Measurements from ENCODE around the gene AFMID.
A peak's percentile ranks its signal among the peaks of the same experiment; 100 is the strongest.

The AFMID gene

DNA sequence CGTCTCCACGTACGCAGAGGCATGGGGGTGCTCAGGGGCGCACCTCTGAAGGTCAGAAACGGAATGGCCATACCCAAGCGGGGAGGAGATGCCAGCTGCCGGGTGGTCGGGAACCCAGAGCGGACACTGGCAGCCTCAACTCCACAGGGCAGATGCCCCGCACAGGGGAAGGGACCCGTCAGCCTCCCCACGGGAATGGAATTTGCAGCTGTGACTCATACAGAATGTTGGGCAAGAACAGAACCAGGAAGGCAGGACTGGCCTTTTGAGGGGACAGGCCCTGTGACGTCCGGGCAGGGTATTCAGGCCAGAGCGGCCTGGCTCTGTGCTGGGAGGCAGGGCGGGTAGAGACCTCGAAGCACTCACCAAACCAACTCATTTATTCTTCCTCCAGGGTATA, 7.8 kb upstream of the AFMID start:
- no peak for DNase-seq

DNA sequence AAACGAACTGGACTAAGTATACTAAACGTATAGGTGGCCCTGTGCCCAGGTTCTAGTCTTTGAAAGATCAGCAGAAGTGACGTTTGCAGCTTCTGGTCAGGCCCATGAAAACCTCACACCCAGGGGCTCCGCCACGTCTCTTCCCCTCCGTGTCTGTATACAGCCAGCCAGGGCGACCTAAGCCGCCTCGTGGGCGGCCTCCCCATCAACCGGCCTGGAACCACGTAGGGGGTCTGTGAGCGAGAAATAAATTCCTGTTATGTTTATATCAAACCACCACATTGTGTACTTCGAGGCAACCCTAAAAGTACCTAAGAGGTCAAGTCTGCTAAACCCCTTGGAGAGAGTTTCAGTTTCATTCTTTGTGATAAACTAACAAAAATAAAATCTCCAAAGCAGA, 7.1 kb upstream of the AFMID start:
- DNase-seq: no peak

DNA sequence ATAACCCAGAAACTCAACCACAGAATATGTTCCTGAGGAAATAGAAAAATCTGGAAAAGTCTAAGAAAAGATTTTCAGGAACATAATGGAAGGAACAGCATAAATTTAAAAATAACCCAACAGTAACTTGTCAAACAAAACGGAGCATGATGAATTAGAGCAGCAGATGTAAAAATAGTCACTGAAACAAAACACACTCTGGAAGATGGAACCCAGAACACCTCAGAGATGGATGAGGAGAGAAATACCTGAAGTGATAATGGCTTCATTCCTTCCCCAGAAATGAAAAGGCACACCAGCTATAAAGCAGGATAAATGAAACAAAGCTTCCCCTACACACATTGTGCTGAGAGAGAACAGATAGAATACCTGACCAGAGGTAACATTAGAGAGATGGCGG, 6.7 kb upstream of the AFMID start:
- DNase-seq: no peak

DNA sequence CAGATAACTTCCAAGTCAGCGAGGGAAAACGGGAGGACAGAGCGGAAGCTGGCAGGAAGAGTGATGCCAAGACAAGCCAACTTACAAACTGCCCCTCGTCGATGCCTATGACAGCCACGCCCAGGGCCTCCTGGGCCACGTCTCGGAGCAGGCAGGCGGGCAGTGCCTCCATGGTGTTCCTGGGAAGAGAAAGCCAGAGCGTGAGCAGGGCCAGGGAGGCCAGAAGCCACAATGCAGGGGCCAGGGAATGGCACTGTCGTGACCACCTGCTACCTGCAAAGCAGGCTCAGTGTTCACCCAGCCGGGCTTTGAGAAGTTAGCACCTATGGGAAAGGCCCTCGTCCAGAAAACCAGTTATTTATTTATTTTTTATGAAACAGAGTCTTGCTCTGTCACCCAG, 4.7 kb upstream of the AFMID start:
- no peak for DNase-seq

DNA sequence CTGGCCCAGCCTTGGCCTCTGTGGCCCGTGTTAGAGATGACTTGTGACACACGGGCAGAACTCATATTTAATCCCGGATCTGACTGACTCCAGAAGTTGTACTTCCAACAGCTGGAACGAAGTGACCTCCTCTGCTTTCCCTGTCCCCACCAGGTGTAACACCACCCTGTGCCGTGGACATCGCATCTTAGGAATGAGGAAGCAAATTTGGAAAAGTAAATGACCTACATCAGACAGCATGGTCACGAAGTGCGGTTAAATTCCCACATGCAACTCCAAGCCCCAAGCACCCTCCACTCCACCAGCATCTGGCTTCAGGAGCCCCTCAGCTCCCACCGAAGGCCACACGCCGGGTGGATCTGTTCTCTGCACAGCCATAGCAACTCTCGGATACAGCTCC, 3.2 kb upstream of the AFMID start:
- no peak for DNase-seq

DNA sequence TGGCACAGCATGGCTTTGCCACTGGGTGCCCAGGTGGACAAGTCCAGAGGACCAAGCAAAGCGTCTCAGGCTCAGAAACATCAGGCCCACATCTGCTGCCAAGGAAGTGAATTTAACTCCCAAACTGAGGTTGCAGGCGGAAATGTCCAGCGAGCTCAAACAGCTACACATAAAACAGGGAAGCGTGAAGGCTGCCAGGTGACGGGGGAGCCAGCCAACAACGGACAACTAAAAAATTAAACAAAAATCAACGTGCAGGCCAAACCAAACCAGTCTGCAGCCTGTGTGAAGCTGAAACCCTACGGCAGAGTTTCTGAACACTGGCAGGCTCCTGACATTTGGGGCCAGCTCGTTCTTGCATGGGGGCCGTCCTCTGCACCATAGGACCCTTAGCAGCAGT, 2.8 kb upstream of the AFMID start:
- no peak for DNase-seq

DNA sequence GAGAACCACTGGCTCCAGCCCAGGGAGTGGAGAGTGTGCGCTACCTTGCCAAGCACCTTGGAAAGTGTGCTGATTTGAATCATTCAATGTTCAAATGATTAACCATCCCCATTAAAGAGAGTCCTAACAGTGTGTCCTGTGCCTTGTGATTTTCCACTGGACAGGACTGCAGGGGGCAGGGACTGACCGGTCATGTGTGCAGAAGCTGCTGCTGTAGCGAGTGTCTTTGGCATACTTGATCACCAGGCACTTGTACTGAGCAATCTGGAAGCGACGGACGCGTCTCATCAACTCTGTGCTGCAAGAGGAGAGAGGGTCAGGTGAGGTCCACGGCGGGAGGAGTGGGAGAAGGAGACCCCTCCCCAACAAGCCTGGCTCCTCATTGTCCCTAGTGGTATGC, 2.3 kb upstream of the AFMID start:
- DNase-seq: no peak

DNA sequence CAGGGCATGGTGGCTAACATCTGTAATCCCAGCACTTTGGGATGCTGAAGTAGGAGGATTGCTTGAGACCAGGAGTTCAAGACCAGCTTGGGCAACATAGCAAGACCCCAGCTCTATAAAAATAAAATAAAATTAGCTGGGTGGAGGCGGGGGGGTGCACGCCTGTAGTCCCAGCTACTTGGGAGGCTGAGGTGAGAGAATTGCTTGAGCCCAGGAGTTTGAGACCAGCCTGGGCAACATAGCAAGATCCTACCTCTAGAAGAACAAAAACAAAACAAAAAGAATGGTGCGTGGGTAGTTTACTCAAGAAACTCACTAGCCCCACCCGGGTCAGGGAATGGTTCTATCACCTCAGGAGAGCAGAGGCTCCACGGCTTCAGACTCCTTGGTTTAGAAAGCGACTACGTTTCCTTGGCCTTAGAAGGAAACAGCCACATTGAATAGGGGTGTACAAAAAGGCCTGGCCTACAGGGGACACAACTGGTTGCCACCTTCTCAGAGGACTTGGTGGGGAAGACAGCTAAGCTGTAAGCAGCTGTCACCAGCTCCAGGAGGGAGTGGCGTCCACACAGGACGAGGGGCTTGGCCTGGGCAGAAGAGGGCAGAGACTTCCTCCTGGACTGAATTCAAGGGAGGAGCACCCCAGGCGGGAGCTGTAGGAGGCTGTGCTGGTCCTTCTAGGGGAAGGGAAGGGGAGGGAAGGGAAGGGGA, 1.0 kb upstream of the AFMID start:
- no peak for DNase-seq

DNA sequence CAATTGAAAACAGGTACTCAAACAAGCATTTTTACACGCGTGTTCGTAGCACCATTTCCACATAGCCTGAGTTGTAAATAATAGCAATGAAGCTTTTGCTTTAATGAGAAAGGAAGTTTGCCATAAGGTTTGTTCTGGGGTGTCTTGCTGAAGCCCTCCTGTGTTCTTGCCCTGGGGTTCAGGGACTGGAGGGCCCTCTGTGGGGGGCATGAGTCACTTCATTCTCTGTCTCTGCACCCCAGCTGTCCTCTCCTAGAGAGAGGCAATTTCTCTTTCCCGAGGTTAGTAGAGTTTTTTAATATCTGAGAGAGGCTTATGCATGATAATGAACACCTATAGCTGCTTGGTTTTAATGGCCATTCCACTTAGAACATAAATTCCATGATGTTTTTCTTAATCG, 9.6 kb downstream of the AFMID start:
- DNase-seq: no peak

DNA sequence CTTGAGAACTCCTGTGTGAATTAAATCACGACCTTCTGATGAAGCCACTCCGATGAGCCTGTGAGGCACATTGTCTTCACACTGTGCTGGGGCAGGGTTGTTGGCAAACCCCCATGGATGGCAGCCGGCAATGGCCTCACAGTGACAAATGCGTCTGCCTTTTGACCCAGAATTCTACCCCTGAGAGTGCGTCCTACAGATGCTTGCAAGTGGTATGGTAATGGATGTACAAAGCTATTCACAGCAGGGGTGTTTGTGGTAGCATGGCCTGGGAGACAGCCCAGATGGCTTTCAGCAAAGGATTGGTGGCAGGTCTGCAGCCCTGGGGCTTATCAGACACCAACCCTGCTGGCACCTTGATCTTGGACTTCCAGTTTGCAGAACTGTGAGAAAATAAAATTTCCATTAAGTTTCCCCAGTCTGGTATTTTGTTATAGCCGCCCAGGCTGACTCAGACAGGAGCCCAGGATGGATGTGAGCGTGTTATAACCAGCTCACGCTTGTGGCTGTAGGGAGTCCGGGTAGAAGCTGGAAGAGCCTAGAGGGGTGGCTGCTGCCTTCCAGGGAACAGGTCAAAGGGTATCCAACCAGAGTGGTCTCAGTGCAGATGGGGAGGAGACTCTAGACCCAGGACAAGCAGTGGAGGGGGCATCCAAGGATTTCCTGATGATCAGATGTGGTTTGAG, 10.1 kb downstream of the AFMID start:
- DNase-seq: no peak

DNA sequence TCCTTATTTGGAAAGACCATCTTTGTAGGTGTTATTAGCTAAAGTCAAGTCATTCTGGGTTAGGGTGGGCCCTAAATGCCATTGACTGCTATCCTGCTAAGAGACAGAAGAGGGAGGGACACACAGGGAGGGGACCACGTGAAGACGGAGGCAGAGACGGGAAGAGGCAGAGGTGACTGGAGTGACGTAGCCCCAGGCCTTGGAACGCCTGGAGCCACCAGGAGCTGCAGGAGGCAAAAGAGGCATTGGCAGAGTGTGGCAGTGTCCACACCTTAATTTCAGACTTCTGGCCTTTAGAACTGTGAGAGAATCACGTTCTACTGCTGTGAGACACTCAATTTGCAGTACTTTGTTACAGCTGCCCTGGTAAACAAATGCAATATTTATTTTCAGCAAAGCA, 13.3 kb downstream of the AFMID start:
- no peak for DNase-seq

DNA sequence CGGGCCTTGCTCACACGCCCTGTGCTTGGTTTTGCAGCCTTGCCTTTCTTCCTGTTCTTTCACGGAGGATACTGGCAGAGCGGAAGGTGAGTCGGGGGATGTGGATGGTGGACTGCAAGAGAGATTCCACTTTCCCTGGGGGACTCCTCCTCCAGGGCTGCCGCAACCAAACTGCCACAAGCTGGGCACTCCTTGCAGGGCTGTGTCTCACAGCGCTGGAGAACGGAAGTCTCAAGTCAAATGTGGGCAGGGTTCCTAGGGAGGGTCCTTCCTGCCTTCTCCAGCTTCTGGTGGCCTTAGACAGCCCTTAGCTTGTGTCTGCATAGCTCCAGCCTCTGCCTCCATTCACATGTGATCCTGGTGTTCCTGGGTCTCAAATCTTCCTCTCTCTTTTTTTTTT, 15.5 kb downstream of the AFMID start:
- DNase-seq: no peak

DNA sequence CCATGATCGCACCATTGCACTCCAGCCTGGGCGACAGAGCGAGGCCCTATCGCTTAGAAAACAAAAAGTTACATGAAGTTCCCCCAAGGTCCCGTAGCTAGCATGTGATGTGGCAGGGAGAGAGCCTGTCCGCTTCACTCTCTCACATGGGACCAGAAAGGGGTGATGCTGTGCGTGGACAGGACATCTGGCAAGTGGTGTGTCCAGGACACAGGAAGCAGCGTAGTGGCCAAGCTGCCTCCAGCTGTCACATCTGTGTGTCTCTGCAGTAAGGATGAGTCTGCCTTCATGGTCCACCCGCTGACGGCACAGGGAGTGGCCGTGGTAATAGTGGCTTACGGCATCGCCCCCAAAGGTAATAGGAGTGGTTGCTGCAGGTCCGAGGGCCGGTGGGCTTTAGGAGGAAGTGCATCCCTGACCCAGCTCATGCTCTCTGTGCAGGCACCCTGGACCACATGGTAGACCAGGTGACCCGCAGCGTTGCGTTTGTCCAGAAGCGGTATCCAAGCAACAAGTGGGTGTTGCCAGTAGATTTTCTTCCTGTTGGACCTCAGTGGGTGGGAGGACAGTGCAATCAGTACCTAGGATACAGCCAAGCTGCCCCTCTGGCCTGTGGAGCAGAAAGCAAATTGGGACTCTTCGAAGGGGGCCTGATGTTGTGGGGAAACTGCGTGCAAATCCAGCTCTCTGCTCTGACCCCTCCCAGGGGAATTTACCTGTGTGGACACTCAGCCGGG, 17.4 kb downstream of the AFMID start:
- DNase-seq: no peak

DNA sequence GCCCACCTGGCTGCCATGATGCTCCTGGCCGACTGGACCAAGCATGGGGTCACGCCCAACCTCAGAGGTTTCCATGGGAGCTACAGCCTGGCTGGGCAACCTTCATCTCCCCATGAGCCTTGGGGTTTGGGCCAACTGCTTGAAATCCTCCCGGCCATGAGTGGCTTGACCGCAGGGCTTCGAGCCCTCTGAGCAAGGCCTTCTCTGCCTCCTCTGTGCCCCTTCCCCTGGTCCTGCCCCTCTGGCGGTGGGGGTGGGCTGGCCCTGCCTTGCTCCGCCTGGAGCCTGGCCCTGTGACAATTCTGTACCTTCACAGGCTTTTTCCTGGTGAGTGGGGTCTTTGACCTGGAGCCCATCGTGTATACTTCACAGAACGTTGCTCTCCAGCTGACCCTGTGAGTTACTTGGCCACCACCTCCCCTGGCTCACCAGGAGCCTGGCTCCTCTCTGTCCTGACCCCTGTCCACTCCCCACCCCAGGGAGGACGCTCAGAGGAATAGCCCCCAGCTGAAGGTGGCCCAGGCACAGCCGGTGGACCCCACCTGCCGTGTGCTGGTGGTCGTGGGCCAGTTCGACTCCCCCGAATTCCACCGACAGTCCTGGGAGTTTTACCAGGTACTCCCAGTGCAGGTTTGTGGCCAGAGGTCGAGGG, 18.1 kb downstream of the AFMID start:
- DNase-seq: no peak

DNA sequence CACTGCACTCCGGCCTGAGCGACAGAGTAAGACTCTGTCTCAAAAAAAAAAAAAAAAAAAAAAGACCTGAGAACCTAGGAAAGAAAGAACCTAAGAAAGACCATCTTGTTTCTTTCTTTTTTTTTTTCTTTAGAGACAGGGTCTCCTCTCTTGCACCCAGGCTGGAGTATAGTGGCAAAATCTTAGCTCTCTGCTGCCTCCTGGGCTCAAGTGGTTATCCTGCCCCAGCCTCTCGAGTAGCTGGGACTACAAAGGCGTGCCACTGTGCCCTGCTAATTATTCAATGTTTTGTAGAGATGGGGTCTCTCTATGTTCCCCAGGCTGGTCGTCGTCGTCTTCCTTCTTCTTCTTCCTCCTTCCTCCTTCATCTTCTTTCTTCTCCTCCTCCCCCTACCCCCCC, 19.1 kb downstream of the AFMID start:
- DNase-seq: no peak

DNA sequence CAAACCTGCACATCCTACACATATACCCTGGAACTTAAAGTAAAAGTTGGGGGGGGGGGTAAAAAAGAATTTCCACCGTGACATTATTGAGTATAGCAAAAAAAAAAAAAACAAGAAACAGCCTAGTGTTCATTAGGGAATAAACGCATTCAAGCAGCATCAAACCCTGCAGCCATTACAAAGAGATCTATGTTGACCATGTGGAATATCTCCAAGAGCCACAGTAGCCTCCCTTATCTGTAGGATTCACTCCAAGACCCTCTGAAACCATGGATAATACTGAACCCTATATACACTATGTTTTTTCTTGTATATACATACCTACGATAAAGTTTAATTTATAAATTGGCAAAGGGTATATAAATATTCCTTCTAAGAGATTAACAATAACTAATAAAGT, 21.3 kb downstream of the AFMID start:
- DNase-seq: no peak

DNA sequence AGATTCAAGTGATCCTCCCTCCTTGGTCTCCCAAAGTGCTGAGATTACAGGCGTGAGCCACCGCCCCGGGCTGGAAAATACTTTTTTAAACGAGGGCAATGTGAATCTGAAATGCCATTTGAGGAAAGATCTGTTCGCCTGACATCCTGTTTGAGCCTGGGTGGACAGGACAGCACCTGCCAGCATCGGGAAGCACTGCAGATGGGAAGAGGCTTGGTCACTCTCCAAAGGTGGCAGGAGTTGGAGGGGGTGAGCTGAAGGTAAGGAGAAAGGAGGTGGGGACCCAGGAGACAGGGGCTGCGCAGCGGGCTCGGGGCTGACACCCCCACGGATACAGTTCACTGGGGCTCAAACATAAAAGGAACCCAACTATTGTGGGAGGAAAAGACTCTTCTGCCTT, 22.9 kb downstream of the AFMID start:
- no peak for DNase-seq

DNA sequence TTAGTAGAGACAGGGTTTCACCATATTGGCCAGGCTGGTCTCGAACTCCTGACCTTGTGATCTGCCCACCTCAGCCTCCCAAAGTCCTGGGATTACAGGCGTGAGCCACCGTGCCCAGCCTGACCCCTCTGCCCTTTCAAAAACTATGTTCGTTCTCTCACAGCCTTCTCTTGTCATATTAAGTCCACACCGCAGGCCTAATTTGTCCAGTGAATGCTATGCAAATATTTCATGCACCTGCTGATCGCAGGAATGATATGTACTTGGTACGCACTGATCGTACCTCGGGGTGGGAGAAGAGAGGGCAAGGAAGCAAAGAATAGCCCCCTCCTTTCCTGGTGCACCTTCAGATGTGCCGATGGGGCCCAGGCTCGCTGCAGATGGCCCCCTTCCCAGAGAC, 23.9 kb downstream of the AFMID start:
- DNase-seq: no peak

DNA sequence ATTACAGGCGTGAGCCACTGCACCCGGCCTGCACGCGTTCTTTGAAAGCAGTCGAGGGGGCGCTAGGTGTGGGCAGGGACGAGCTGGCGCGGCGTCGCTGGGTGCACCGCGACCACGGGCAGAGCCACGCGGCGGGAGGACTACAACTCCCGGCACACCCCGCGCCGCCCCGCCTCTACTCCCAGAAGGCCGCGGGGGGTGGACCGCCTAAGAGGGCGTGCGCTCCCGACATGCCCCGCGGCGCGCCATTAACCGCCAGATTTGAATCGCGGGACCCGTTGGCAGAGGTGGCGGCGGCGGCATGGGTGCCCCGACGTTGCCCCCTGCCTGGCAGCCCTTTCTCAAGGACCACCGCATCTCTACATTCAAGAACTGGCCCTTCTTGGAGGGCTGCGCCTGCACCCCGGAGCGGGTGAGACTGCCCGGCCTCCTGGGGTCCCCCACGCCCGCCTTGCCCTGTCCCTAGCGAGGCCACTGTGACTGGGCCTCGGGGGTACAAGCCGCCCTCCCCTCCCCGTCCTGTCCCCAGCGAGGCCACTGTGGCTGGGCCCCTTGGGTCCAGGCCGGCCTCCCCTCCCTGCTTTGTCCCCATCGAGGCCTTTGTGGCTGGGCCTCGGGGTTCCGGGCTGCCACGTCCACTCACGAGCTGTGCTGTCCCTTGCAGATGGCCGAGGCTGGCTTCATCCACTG, 27.0 kb downstream of the AFMID start, which contains the start of gene BIRC5:
TSS of gene BIRC5 (plus strand) at position 238 of the 690 bp plus-strand sequence. CDS start at position 302, 64 bp downstream.
- peak; percentile 81 for DNase-seq

DNA sequence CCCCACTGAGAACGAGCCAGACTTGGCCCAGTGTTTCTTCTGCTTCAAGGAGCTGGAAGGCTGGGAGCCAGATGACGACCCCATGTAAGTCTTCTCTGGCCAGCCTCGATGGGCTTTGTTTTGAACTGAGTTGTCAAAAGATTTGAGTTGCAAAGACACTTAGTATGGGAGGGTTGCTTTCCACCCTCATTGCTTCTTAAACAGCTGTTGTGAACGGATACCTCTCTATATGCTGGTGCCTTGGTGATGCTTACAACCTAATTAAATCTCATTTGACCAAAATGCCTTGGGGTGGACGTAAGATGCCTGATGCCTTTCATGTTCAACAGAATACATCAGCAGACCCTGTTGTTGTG, 27.5 kb downstream of the AFMID start:
- DNase-seq: no peak

DNA sequence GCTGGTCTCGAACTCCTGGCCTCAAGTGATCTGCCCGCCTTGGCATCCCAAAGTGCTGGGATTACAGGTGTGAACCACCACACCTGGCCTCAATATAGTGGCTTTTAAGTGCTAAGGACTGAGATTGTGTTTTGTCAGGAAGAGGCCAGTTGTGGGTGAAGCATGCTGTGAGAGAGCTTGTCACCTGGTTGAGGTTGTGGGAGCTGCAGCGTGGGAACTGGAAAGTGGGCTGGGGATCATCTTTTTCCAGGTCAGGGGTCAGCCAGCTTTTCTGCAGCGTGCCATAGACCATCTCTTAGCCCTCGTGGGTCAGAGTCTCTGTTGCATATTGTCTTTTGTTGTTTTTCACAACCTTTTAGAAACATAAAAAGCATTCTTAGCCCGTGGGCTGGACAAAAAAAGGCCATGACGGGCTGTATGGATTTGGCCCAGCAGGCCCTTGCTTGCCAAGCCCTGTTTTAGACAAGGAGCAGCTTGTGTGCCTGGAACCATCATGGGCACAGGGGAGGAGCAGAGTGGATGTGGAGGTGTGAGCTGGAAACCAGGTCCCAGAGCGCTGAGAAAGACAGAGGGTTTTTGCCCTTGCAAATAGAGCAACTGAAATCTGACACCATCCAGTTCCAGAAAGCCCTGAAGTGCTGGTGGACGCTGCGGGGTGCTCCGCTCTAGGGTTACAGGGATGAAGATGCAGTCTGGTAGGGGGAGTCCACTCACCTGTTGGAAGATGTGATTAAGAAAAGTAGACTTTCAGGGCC, 32.4 kb downstream of the AFMID start:
- DNase-seq: no peak

DNA sequence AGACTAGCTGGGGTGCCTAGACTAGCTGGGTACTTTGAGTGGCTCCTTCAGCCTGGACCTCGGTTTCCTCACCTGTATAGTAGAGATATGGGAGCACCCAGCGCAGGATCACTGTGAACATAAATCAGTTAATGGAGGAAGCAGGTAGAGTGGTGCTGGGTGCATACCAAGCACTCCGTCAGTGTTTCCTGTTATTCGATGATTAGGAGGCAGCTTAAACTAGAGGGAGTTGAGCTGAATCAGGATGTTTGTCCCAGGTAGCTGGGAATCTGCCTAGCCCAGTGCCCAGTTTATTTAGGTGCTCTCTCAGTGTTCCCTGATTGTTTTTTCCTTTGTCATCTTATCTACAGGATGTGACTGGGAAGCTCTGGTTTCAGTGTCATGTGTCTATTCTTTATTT, 35.9 kb downstream of the AFMID start:
- no peak for DNase-seq
